Endothelial cell of umbilical vein (primary cell): ENCODE results near the gene GABPB1. TPM values are rescaled to one million over a fixed set of nuclear protein-coding genes. Genes with fewer than 3 reads are reported as not detected.

Experiments used
- BruUV-seq: library from RNA; stranded (reverse); fragments of 400-500 nt; replicated peaks from 2 replicates; lab custom pipeline; 2021; lab: Mats Ljungman, UMichigan
- CTCF ChIA-PET: fragments of 300-600, 350-600 bp; sonication (Branson Sonifier 250); formaldehyde crosslinking; loops from one replicate; lab custom pipeline; 2021; ENCODE audit warnings: antibody characterized with exemption, inconsistent platforms; lab: Charles Lee
- POLR2A ChIA-PET: fragments of 300-600, 350-600 bp; sonication (Branson Sonifier 250); formaldehyde crosslinking; loops from one replicate; lab custom pipeline; 2021; ENCODE audit warnings: antibody characterized with exemption, inconsistent platforms; lab: Charles Lee
- DNase-seq: peaks from one replicate; pipeline ENCODE4 v3.0.0-alpha.2; 2011; ENCODE audit warnings: low read depth, low spot score
- FAIRE-seq: peaks from 2 replicates; lab custom pipeline; 2011; peaks lifted over from hg19 to GRCh38; lab: Jason Lieb, UNC
- H2AFZ ChIP-seq: 2 replicates; pipeline ENCODE4 v1.6.0; 2012; ENCODE audit warnings: low read depth, low read length, control low read depth, inconsistent platforms
- H3K27ac ChIP-seq: 2 replicates; pipeline ENCODE4 v1.5.1; 2011; ENCODE audit warnings: low read depth, mild to moderate bottlenecking, control low read depth, low read length, moderate library complexity; ENCODE audit not compliant: insufficient read depth
- H3K27me3 ChIP-seq, 2 experiments: 2 replicates each; pipeline versions ENCODE4 v1.6.0 to v1.6.1; 2011; ENCODE audit warnings: low read length in 2 of 2, mixed read lengths in 1 of 2; ENCODE audit not compliant: control insufficient read depth in 2 of 2, insufficient read depth in 2 of 2
- H3K36me3 ChIP-seq, 2 experiments: 2 replicates in 1 of 2; 3 replicates in 1 of 2; pipeline ENCODE4 v1.5.1; 2011; ENCODE audit warnings: low read length in 2 of 2, mild to moderate bottlenecking in 1 of 2, moderate library complexity in 1 of 2; ENCODE audit not compliant: control insufficient read depth in 2 of 2, insufficient read depth in 2 of 2; ENCODE audit errors: extremely low read depth in 1 of 2
- H3K4me1 ChIP-seq: 3 replicates; pipeline ENCODE4 v1.5.1; 2011; ENCODE audit warnings: mild to moderate bottlenecking, low read length; ENCODE audit not compliant: control insufficient read depth, insufficient read depth; ENCODE audit errors: extremely low read depth
- H3K4me2 ChIP-seq: 2 replicates; pipeline ENCODE4 v1.6.1; 2011; ENCODE audit warnings: low read length, control low read depth, mixed read lengths; ENCODE audit not compliant: insufficient read depth
- H3K4me3 ChIP-seq, 3 experiments: fragments of 200-600 bp in 1 of 3; sonication (generic), shearing (Covaris generic) in 1 of 3; replicated peaks in 1 of 3; 2 replicates each; pipeline ENCODE4 v1.5.1; 2011 to 2016; ENCODE audit warnings: control low read depth in 3 of 3, low read length in 3 of 3, mild to moderate bottlenecking in 2 of 3, inconsistent platforms in 1 of 3, low read depth in 1 of 3, moderate library complexity in 1 of 3; ENCODE audit not compliant: insufficient read depth in 1 of 3
- H3K79me2 ChIP-seq: 2 replicates; pipeline ENCODE4 v1.6.0; 2012; ENCODE audit warnings: low read length, inconsistent platforms; ENCODE audit not compliant: control insufficient read depth, insufficient read depth
- H3K9ac ChIP-seq: replicated peaks from 2 replicates; pipeline ENCODE3; 2011; ENCODE audit warnings: low read length, control low read depth; ENCODE audit not compliant: insufficient read depth; ENCODE audit errors: extremely low read depth
- H3K9me1 ChIP-seq: replicated peaks from 3 replicates; pipeline ENCODE4 v1.6.0; 2011; ENCODE audit warnings: mild to moderate bottlenecking, low read length; ENCODE audit not compliant: control insufficient read depth, insufficient read depth; ENCODE audit errors: extremely low read depth
- H3K9me3 ChIP-seq: replicated peaks from 2 replicates; pipeline ENCODE4 v1.5.1; 2012; ENCODE audit warnings: low read length, inconsistent platforms; ENCODE audit not compliant: control insufficient read depth, insufficient read depth
- H4K20me1 ChIP-seq: replicated peaks from 2 replicates; pipeline ENCODE3; 2011; ENCODE audit warnings: mild to moderate bottlenecking, low read length; ENCODE audit not compliant: control insufficient read depth, insufficient read depth; ENCODE audit errors: extremely low read depth
- FOS ChIP-seq: IDR thresholded peaks from 2 replicates; pipeline ENCODE4 v1.6.1; 2011; ENCODE audit warnings: mild to moderate bottlenecking, low read length, moderate library complexity, borderline replicate concordance; ENCODE audit not compliant: insufficient read depth
- MYC ChIP-seq: IDR thresholded peaks from one replicate; pipeline ENCODE4 v1.6.1; 2011; ENCODE audit warnings: mild to moderate bottlenecking, low read depth, low read length
- dilution Hi-C: fragments of 300-500 bp; cut with MboI; formaldehyde crosslinking; loops from one replicate; pipeline ENCODE4 v1.15.0; 2019; ENCODE audit warnings: low sequenced_read_pairs; ENCODE audit not compliant: extremely low pct_ligation_motif_present
- intact Hi-C: fragments of 100-400 bp; cut with micrococcal nuclease; formaldehyde crosslinking; loops from one replicate; pipeline ENCODE4 v1.10.0; 2022
- polyA plus RNA-seq, 4 experiments: library from polyadenylated mRNA; depleted of rRNA in 3 of 4; stranded (reverse) in 3 of 4; unstranded in 1 of 4; fragments of >200 nt; gene quantifications; 2 replicates each; pipeline versions ENCODE4 v1.2.1 to v1.2.3, GENCODE V29; 2011 to 2012; ENCODE audit warnings: missing spikeins in 1 of 4
- total RNA-seq: library from RNA; stranded (reverse); gene quantifications from 2 replicates; pipeline ENCODE4 v1.2.3, GENCODE V29; 2021
- TF ChIP-seq, protein P1 (sequence below): IDR thresholded peaks from 2 replicates; pipeline ENCODE4 v1.6.1; 2011; ENCODE audit not compliant: insufficient read depth, insufficient read length
- TF ChIP-seq, protein P2 (sequence below), 2 donors: IDR thresholded peaks; 1 replicate in 1 of 2; 2 replicates in 1 of 2; pipeline ENCODE4 v1.5.1; 2011; ENCODE audit warnings: low read length in 2 of 2, mild to moderate bottlenecking in 2 of 2, moderate library complexity in 2 of 2, control low read depth in 1 of 2, inconsistent platforms in 1 of 2, low read depth in 1 of 2; ENCODE audit not compliant: insufficient read depth in 1 of 2; ENCODE audit errors: extremely low read depth in 1 of 2

Gene GABPB1
- total and polyA plus RNA-seq, 2 donors (not counting 3 experiments of a cell fraction or from before 2014, with no cell fraction given), result 42.3 to 59.7 TPM

DNA sequence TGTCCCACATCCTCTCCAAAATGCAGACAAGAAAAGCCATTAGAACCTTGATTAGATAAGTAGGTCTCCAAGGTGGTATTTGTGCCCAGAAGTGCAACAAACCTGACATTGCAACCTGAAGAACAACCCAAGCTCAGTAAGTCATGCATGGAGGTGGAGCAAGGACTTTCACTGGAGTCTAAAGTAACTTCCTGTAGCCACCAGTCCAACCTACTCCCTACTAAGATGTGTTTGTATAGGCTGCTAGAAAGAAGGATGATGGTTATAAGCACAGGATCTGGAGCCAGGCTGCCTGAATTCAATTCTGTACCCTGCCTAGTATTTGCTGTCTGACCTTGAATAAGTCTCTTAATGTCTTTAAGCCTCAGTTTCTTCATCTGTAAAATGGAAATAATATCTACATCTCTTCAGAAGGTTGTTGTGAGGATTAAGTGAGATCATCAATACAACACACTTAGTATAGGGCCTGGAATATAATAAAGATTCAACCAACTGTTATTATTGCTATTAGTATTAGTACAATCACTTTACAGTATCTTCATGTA, 121.7 kb downstream of the GABPB1 start:
- Histone ChIP-seq H2AFZ (no peak overlapping the region), H4K20me1 (no peaks in the 10 kb centered on the region), H3K79me2 (no peaks in the 10 kb centered on the region), H3K4me2 (no peak overlapping the region), H3K9me3 (no peaks in the 10 kb centered on the region), H3K4me3 (no peak overlapping the region), H3K27ac (no peak overlapping the region), H3K36me3 (no peaks in the 10 kb centered on the region), H3K4me1 (no peaks in the 10 kb centered on the region), H3K9me1 (no peaks in the 10 kb centered on the region), H3K9ac (no peak overlapping the region), H3K27me3 (no peaks in the 10 kb centered on the region)
- DNase-seq, result no peak
- POLR2A ChIA-PET, result no interaction called here
- dilution Hi-C loops (no loop called here), intact Hi-C loops (no loop called here)
- no peak for FAIRE-seq
- no TSS peak for BruUV-seq
- no peak for TF ChIP-seq FOS
- TF ChIP-seq, protein P1, sequence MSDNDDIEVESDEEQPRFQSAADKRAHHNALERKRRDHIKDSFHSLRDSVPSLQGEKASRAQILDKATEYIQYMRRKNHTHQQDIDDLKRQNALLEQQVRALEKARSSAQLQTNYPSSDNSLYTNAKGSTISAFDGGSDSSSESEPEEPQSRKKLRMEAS, result no peak
- TF ChIP-seq, protein P2, sequence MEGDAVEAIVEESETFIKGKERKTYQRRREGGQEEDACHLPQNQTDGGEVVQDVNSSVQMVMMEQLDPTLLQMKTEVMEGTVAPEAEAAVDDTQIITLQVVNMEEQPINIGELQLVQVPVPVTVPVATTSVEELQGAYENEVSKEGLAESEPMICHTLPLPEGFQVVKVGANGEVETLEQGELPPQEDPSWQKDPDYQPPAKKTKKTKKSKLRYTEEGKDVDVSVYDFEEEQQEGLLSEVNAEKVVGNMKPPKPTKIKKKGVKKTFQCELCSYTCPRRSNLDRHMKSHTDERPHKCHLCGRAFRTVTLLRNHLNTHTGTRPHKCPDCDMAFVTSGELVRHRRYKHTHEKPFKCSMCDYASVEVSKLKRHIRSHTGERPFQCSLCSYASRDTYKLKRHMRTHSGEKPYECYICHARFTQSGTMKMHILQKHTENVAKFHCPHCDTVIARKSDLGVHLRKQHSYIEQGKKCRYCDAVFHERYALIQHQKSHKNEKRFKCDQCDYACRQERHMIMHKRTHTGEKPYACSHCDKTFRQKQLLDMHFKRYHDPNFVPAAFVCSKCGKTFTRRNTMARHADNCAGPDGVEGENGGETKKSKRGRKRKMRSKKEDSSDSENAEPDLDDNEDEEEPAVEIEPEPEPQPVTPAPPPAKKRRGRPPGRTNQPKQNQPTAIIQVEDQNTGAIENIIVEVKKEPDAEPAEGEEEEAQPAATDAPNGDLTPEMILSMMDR (IDR thresholded peaks at IDR 0.05; ENCODE audit: extremely low read depth in 1 of 2, insufficient read depth in 1 of 2, low read depth in 1 of 2, low read length in 2 of 2), result no peak
- CTCF ChIA-PET, result no interaction called here

DNA sequence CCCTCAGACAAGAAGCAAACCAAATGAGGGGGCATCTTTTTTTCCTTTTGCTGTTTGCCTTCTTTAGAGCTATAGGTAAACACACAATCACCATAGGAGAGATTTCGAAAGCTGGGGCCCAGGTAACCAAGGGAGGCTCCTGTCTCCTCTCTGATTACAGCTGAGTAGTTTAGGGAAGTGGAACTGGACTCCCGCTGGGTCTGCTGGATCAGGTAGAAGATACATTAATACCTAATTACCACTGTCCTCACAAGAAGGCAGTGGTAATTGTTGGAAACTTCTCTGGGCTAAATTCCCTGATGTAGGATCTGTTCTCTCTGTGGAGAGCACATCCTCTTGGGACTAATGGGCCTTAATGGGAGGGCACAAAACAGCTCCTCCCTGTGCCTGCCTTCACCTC, 122.2 kb downstream of the GABPB1 start:
- Histone ChIP-seq H3K4me1 (no peaks in the 10 kb centered on the region), H3K9me1 (no peaks in the 10 kb centered on the region), H3K4me2 (no peak overlapping the region), H2AFZ (no peak overlapping the region), H3K4me3 (no peak overlapping the region), H3K79me2 (no peaks in the 10 kb centered on the region), H3K27ac (no peak overlapping the region), H4K20me1 (no peaks in the 10 kb centered on the region), H3K9ac (no peak overlapping the region), H3K36me3 (no peaks in the 10 kb centered on the region), H3K9me3 (no peaks in the 10 kb centered on the region), H3K27me3 (no peaks in the 10 kb centered on the region)
- ChIA-PET POLR2A (no interaction called here), CTCF (no interaction called here)
- dilution Hi-C loops, result no loop called here
- DNase-seq (no peak), FAIRE-seq (no peak)
- TF ChIP-seq MYC, result no peak
- TF ChIP-seq FOS, result no peak
- TF ChIP-seq, protein P1, result no peak
- no TSS peak for BruUV-seq
- intact Hi-C loops, result no loop called here
